ENCODE results near the gene HDAC3.
A peak's percentile ranks its signal among the peaks of the same experiment; 100 is the strongest.

HDAC3 gene

DNA sequence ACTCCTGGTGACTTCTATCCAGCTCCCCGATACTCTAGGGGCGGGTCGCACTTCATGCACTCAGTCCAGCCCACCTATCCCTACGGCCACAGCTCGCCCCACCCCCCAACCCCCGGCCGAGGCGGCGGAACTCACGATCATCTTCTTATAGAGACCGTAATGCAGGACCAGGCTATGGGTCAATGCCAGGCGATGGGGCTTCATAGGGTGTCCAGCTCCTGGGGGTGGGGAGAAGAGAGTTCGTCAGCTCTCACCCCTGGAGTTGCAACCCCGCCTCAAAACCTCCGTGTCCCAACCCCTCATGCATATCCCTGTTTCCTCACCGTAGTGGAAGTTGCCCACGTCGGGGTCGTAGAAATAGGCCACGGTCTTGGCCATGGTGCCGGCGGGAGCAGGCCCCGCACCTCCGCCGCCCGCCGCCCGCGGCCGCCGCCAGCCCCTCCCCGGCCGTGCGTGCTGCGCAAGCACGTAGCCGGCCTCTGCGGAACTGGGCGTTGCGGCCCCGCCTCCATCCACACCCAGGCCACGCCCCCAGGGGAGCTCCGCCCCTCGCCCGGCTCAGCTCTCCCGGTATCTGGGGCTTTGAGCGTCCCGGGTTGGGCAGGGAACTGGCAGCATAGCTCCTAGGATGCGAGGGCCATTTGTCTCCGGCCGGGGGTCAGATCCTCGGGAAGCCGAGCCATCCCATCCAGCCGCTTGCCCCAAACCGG lies at the start of gene HDAC3, which contains the start of gene RELL2:
Gene HDAC3 (minus strand): TSS at position 437 of the 710 bp plus-strand sequence. CDS start 59 bp downstream, at position 378.
Gene RELL2 (plus strand): TSS at position 585 of the 710 bp plus-strand sequence. CDS start 1,229 bp downstream, outside the sequence.
- DNase-seq, result peak; percentile 81

DNA sequence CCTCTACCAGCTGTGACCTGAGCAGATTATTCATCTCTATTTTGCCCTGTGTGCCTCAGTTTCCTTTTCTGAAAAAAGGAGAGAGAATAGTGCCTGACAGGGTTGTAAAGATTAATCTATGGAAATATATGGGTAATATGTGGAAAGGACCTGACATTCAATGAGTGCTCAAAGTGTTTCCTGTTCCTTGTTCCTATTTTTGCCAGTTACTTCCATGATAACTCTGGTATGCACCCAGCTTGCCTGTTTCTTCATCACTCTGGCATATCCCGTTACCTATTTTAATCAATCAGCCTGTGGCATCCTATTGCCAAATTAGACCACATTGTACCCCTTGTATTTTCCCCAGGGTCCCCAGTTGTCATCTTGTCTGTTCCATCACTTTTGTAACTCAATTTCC lies 48.9 kb upstream of the HDAC3 start:
- DNase-seq, result no peak

DNA sequence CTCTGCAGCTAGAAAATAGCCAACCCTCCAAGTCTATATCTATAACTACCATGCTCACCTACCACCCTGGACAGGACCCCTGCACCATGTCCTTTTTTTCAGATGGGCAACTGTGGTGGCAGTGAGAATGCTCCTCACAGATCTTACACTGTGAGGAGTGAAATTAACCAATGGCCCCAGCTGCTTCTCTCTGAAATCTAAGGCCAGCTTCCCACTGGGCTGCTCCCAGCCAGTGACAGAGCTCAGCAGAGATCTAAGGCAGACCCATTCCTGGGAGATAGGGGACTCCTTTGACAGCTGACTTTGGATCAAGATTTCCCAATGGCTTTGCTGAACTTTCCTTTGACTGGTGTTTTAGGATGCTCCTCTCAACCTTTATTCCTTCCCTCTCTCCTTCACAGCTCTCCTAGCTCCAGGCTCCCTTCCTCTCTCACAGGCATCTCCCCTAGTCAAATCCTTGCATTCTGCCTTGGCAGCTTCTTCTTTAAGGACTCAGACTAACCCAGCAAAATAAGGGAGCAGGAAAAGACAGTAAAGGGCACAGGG lies 47.0 kb upstream of the HDAC3 start:
- no peak for DNase-seq

DNA sequence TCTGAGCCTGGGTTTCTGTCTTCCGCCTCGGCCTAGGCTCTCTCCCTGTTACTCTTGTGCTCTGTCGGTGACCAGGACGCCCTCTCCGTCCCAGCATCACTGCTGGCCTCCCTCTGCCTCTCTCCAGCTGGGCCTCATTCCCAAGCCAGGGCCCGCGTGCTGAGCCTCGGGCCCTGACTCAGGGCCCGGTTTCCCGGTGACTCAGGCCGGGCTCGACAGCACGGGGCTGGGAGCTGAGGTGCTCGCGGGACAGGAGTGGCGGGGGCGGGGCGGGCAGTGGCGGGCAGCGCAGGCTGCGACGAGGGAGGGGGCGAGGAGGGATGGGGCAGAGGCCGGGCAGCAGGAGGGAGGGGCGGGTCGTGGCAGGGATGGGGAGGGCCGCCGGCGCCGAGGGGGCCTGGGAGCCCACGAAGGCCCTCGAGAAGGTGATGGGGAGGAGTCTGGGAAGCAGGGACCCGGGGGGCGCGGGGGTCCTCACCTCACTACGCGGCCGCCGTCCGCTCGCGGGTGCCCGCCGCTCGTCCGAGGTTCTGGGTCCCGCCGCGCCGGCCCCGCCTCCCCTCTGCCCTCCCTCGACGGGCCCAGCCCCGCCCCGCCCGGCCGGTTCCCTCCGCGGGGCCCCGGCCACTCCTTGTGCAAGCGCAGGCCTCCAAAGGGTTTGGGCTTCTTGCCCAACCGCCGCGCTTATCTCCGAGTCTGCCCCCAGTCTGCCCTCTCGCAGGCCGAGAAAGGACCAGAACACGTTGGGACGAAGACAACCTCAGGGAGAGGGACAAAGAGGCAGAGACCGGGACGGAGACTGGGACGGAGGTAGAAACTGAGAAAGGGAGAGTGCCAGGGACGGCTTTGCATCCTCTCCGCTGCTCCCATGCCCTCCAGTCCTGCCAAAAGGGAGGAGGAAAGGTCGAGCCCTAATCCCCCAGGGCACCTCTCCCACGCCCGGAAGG lies 45.3 kb upstream of the HDAC3 start, which contains the start of gene ARAP3:
Gene ARAP3 (minus strand): TSS at position 536 of the 947 bp plus-strand sequence. CDS start 1,744 bp downstream, outside the sequence.
- DNase-seq, result peak; percentile 20

DNA sequence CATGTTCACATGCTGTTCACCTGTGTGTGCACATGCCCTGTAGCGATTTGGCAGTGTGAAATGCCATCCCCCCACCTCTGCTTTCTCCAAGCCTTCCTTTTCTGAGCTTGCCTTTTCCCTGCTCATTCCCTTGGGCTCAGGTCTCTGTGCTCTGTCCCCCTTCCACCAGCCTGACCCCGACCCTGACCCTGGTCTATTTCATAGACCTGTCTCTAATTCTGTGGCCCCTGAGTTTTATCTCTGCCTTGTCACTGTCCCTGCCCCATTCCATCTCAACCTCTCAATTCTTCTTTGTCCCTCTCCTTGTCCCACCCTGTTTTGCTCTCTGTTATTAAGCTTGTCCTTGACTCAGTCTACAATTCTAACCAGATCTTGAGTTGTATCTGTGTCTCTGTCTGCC lies 44.6 kb upstream of the HDAC3 start:
- DNase-seq, result no peak

DNA sequence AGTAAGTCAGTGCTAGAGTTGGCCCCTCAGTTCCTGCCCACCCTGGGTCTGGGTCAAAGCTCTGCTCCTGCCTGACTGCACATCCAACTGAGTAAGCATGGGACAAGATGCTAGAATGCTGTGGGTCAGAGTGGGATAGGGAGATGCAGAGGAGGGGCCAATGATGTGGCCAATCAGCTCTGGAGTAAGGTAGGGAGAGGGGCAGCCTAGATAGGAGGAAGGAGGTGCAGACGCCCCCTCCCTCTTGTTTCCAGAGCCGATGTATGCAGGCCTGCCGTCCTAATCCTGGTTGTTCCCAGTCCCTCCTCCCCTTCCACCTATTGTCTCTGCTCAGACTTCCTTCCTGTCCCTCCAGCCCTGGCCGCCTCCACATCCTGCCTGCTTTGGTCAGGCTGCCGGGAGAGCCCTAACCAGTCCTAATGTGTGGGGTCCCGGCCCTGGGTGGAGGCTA lies 44.1 kb upstream of the HDAC3 start:
- no peak for DNase-seq

DNA sequence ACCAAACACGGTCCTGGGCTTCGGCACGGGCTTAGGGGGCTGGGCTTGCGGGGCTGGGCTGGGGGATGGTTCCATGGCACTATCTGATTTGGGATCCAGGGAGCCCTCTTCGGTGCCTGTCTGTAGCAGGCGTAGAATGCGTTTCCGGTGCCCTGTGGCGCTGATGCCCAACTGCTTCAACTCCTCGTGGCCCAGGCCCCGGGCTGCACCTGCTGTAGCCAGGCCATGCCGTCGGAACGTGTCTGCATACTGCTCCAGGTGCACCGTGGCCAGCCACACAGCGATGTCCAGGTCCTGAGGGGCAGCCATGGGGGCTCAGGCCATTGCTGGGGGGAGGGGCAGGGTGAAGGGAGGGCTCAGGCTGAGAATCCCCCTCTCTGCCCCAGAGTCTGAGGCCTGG lies 43.5 kb upstream of the HDAC3 start:
- DNase-seq, result no peak

DNA sequence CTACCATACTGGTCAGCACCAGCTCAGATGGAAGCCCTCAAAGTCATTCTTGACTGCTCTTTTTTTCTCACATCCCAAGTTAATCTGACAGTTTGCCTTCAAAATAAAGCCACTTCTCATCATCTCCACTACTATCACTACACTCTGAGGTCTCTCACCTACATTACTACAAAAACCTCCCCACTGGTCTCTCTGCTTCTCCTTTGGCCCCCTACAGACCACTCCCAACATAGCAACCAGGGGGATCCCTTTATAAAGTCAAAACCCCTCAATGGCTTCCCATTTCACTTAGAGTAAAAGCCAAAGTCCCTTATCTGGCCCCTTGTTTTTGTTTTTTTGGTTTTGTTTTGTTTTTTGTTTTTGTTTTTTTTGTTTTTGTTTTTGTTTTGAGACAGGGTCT lies 40.8 kb upstream of the HDAC3 start:
- DNase-seq, result peak; percentile 8

DNA sequence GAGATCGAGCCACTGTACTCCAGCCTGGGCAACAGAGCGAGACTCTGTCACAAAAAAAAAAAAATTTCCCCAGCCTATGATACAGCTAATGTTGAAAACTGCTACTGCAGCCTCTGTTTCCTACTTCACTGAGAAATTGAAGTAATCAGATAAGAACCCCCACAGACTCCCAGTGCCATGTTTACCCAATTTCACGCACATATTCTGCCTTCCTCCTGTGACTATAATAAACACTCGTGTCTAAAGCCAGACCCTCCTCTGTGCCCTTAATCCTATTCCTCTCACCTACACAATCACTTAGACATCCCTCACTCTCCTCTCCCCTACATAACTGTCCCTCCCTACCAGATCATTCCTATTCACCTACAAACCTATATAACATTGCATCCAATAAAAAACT lies 39.0 kb upstream of the HDAC3 start:
- DNase-seq, result no peak

DNA sequence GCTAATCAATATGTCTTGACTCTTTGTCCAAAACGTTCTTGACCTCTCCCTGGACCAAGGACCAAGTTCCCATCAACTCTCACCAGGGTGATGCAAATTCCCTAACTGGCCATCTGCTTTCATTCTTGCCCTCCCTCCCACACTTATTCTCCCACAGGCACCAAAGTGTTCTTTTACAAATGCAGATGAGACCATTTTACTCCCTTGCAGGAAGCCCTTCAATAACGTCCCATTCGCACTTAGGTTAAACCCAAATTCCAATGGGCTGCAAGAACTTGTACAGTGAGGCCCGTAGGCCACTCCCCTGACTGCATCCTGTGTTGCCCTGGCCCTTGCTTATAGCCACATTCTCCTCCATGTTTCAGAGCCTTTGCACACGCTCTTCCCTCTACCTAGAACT lies 38.1 kb upstream of the HDAC3 start:
- DNase-seq, result no peak

DNA sequence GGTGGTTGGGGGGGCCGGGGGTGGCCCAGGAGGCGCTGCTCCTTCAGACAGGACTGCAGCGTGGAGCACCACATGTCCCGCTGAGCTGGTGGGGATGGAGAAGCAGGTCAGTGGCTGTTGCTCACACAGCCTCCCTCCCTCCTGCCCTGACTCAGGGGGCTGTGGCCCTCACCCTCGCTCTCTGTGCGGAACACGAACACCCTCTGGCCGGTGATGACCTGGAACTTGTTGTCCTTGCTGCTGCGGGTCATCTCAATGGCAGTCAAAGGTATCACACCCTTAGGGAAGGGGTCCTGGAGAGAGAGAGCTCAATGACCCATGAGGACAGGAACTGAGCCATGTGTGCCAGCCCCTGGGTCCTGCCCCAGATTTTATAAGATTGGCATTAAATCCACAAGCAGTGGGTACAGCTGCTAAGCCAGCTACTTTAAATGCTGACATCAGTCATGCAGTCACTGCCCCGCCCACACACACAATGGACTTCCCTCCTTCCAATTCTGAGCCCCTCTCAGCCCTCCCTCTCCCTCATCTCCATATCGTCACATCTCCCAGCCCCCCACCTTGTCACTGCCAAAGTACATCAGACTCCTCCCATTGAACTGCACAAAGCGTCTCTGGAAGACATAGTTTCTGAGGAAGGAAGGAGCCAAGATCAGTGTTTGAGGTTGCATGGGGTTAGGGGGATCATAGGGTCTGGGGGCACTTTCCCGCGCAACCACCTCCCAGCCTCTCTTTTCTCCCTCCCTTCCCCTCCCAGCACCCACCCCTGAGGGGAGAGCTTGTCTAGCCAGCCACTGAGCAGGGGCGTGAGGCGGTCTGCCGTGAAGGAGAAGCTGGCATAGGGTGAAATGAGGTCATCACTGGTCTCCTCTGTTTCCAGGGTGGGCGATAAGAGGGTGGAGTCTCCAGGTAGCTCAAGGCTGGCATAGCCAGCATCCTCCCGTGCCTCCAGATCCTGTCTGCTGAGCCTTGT lies 36.5 kb upstream of the HDAC3 start:
- DNase-seq, result no peak

DNA sequence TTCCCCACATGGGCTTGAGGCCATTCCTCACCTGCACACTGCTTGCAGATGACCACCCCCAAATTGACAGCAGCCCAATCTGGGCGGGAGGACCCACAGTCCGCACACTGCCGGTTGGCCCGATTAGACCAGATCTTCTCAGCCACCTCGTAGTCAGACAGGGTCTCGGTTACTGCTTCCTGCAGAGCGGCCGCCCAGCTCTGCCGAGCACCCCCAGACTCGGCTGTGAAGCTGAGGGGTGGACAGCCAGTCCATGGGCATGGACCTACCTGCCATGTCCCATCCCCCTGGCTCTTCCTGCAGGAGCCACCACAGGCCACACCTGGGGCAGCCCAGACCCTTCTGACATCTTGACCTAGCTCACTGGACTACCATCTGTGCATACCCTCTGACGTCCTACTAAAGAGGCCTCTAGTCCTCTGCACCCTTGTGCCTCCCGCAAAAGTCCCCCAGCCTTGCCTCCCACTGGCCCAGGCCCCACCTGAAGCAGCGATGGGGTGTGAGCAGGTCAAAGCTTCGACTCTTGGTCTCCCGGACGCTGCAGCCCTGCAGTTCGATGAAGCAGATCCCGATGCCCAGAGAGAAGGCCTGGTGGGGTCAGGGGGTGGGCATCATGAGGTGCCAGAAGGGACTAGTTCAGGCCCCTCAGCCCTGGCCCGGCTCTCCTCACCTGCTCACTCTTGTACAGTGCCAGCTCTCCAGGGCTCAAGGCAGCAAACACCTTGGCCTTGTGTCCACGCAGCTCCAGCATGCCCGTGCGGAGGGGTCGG lies 35.6 kb upstream of the HDAC3 start:
- DNase-seq, result no peak

DNA sequence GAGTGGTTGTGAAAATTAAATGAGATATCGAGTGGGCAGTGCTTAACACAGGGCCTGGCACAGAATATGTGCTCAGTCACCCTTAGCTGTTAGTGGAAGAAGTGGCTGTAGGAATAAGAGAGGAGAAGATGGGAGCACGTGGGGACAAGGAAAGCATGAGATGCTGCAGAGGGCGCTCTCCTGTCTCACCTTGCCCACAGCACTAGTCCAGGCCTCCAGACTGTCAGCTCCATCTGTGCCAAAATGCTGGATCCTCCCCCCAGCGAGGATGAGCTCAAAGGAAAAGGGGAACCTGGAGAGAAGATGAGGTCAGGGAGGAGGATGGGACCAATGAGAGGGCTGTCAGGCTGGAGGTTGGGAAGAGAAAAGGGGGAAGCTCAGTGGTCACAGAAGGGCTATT lies 32.9 kb upstream of the HDAC3 start:
- no peak for DNase-seq

DNA sequence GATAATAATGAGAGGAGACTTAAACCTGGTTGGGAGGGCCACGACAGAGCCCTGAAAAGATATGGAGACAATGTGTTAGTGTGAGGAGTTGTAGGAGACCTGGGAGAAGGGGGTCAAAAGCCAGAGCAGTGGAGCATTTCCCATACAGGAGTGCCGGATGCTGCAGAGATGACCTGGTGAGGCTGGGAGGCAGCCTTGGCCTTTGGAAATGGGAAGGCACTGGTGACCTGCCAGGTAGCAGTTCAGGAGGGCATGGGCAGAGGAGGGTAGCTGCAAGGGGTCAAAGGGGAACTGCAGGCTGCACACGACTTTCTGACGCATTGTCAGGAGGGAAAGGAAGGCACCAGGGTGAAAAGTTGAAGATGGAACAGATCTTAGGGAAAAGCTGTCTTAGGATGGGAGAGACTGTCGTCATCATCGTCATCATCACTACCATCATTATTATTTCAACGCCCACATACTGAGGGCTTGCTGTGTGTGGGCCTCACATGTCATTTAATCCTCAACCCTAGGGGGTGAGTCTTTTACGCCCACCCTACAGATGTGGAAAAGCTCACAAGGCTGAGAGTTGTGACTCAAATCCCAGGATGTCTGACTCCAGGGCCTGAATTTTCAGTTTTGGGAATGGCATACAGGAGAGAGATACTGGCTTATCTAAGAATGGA lies 32.1 kb upstream of the HDAC3 start:
- no peak for DNase-seq

DNA sequence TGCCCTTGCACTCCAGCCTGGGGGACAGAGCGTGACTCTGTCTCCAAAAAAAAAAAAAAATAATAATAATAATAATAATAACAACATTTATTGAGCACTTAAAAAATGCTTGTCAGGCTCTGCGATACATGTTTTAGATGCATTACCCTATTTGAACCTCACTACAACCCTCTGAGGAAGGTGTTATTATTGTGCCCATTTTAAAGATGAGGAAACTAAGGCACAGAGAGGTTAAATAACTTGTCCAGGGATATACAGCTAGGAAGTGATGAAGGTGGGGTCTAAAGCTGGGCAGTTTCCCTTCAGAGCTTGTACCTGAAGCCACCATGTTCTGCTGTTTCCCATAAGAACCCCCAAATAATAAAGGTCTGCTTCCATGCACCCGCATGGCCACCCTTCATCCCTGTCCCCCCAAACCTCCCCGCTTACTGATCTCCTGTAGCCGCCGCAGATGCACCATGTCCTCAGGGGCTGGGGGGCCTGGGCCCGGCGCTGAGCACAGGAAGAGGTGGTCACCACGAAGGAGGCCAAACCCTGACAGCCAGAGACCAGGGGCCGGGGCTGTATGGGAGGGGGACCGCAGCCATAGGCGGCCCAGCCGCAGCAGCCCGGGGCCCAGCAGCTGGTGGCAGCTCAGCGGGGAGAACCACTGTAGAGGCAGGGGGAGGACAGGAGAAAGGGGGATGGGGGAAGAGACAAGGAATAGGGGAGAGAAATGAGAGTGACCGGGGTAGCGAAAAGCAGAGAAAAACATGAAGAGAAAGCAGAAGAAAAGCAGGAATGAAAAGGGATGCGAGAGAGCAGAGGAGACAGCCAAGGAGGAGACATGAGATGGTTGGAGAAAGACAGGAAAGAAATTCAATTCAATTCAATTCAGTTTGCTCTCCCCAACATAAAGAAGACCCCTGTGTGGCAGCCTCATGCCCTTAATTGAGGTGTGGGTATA lies 29.6 kb upstream of the HDAC3 start:
- no peak for DNase-seq

DNA sequence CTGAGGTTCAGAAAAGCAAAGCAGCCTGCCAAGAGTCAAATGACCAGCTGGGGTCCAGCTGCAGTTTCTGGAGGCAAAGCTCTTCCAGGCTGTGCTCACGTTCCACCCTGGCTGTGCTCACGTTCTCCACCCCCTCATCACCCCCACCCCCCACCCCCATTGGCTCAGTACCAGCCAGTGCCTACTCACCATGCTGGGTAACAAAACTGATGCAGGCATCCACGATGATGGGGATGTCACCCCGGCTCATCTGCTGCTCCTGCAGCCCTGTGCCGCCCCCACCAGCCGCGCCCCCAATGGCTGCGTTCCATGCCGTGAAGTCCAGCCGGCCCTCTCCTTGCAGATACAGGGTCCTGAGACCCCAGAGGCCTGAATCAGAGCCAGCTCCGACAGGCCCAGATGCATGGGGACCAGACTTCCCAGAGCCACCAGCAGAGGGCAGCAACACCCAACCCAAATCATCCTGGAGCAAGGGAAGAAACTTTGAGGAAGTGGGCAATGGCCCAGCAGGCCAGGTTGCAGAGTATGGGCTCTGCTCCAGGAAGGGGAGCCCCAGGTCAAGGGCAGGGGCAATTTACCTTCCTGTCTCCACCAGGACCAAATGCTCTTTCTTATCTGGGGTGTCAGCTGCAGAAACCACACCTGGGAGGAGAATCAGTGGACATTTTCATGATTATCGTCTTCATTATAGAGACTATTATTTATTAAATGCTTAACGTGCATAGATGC lies 28.2 kb upstream of the HDAC3 start:
- peak; percentile 37 for DNase-seq

DNA sequence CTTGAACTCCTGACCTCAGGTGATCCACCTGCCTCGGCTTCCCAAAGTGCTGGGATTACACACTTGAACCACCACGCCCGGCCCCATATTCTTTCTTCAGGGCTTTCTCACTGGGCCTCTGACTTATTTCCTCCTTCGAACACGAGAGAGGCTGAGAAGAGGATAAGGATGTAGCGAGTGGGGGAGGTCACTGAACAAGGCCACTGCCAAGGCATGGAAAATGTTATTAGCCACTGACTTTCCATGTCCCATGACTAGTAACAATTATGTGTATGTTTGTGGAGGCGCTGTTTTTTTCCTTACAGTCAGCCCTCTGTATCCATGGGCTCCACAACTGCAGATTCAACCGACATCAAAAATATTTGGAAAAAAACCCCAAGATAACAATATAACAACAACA lies 26.9 kb upstream of the HDAC3 start:
- DNase-seq, result no peak

DNA sequence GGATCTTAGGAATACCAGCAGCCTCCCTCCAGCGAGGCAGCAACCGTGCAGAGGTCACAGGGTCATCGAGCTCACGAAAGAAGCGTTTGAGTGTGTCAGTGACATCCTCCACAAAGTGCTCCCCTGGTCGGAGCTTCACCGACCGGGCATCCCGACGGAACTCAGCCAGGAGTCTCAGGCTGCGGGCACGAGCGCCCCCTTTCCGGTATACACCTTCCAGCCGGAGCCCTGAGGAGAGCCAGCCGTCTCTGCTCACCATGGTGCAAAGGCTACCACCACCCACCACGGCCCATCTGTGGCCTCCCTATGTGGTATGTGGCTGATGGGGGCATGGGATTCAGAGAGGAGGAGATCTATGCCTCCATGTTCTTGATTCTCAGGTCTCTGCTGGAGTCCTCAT lies 25.4 kb upstream of the HDAC3 start:
- DNase-seq, result no peak

Data from NCI-H146 (cell line).